Tibial nerve (tissue), 4 donors: ENCODE measurements around the gene SLC38A11. TPM values are rescaled to one million over a fixed set of nuclear protein-coding genes. Genes with fewer than 3 reads are reported as not detected.

Experiments used
- DNase-seq, 2 donors: peaks; one replicate each; pipeline ENCODE4 v3.0.0-alpha.2; 2019; ENCODE audit warnings: low spot score in 2 of 2
- H3K27ac ChIP-seq, 4 donors: fragments of 200-600 bp; sonication (generic) in 3 of 4; one replicate each; pipeline ENCODE4 v1.5.1; 2017 to 2019; ENCODE audit warnings: mild to moderate bottlenecking in 1 of 4
- H3K27me3 ChIP-seq, 2 donors: fragments of 200-600 bp; sonication (generic) in 1 of 2; one replicate each; pipeline versions ENCODE4 v1.5.1 to v1.6.0; 2017 to 2019
- H3K36me3 ChIP-seq, 3 donors: fragments of 200-600 bp; sonication (generic); one replicate each; pipeline ENCODE4 v1.5.1; 2018 to 2019
- H3K4me1 ChIP-seq, 4 donors: fragments of 200-600 bp; sonication (generic) in 3 of 4; one replicate each; pipeline ENCODE4 v1.5.1; 2017 to 2019
- H3K4me3 ChIP-seq, 4 donors: fragments of 200-600 bp; sonication (generic) in 3 of 4; one replicate each; pipeline ENCODE4 v1.5.1; 2017 to 2019; ENCODE audit warnings: mild to moderate bottlenecking in 1 of 4, moderate library complexity in 1 of 4
- H3K9me3 ChIP-seq, 4 donors: fragments of 200-600 bp; sonication (generic) in 3 of 4; one replicate each; pipeline ENCODE4 v1.5.1; 2017 to 2019
- EP300 ChIP-seq, 2 donors: sonication (generic); formaldehyde crosslinking; IDR thresholded peaks; one replicate each; pipeline ENCODE4 v1.6.1; 2017; ENCODE audit warnings: antibody characterized with exemption in 2 of 2, mild to moderate bottlenecking in 1 of 2
- POLR2A ChIP-seq, 2 donors: fragments of 450-650 bp; IDR thresholded peaks; one replicate each; pipeline ENCODE4 v1.6.1; 2017; ENCODE audit warnings: antibody characterized with exemption in 2 of 2, mild to moderate bottlenecking in 2 of 2, moderate library complexity in 2 of 2
- WGBS, 2 donors: methylation state at CpG; one replicate each; pipeline ENCODE4 v1.1.5; 2018; 5-methylcytosine and 5-hydroxymethylcytosine counted together
- total RNA-seq, 4 donors: library from RNA; depleted of rRNA; stranded (reverse); fragments of >200 nt; gene quantifications; one replicate each; pipeline ENCODE4 v1.1.0, GENCODE V29; 2016
- TF ChIP-seq, protein P1 (sequence below), 5 experiments: fragments of 200-600 bp in 3 of 5; fragments of 450-650 bp in 2 of 5; sonication (generic) in 3 of 5; IDR thresholded peaks; one replicate each; pipeline ENCODE4 v1.5.1; 2016 to 2019; ENCODE audit warnings: antibody characterized with exemption in 5 of 5, mild to moderate bottlenecking in 3 of 5, moderate library complexity in 2 of 5

The SLC38A11 gene
- total RNA-seq, 4 donors from 2014 or later: 1.5 to 4.3 (median 4.2) TPM; not detected in 1

DNA sequence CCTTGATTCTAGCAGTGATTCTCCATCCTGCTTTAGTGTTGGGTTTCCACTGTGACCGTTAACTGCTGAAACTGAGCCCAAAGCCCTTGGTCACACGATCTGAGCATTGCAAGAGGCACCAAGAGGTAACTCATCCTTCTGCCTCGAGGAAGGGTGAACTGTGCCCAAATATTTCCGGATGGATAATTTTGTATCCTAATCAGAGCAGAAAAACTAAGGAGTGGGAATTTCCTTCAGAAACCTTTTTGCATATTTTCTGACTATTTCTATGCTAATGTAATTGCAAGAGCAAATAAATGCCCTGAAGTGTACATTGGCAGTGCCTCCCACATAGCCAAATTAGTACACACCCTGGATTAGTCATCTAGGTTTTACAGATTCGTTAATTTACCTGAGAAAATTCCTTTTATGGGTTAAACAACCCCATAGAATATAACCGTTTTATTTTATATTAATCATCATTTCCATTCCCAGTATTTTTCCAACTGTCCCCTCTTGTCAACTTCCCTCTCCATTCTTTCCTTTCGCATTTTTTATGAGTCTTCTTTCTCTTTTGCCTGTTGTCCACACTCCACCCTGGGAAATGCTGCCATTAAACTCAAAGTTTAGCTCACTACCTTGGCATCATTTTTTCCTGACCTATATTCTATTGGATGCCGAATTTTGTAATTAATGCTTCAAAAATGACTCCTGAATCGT, 82.0 kb downstream of the SLC38A11 start:
- WGBS, 2 donors: 80 to 87% methylated on average over 9 of the region's 9 CpGs
- DNase-seq: no peak
- H3K4me1 ChIP-seq: peaks cover 0 to 12% (median 3%) of the 10 kb centered on the region in 4 donors
- H3K27ac ChIP-seq: no peak overlapping the region
- no peak overlapping the region for H3K4me3 ChIP-seq
- no peaks in the 10 kb centered on the region for H3K27me3 ChIP-seq
- TF ChIP-seq POLR2A (IDR thresholded peaks at IDR 0.05) (no peak), EP300 (IDR thresholded peaks at IDR 0.05) (no peak)
- TF ChIP-seq, protein P1, sequence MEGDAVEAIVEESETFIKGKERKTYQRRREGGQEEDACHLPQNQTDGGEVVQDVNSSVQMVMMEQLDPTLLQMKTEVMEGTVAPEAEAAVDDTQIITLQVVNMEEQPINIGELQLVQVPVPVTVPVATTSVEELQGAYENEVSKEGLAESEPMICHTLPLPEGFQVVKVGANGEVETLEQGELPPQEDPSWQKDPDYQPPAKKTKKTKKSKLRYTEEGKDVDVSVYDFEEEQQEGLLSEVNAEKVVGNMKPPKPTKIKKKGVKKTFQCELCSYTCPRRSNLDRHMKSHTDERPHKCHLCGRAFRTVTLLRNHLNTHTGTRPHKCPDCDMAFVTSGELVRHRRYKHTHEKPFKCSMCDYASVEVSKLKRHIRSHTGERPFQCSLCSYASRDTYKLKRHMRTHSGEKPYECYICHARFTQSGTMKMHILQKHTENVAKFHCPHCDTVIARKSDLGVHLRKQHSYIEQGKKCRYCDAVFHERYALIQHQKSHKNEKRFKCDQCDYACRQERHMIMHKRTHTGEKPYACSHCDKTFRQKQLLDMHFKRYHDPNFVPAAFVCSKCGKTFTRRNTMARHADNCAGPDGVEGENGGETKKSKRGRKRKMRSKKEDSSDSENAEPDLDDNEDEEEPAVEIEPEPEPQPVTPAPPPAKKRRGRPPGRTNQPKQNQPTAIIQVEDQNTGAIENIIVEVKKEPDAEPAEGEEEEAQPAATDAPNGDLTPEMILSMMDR (IDR thresholded peaks at IDR 0.05): no peak
- H3K36me3 ChIP-seq: no peaks in the 10 kb centered on the region
- H3K9me3 ChIP-seq: no peaks in the 10 kb centered on the region

DNA sequence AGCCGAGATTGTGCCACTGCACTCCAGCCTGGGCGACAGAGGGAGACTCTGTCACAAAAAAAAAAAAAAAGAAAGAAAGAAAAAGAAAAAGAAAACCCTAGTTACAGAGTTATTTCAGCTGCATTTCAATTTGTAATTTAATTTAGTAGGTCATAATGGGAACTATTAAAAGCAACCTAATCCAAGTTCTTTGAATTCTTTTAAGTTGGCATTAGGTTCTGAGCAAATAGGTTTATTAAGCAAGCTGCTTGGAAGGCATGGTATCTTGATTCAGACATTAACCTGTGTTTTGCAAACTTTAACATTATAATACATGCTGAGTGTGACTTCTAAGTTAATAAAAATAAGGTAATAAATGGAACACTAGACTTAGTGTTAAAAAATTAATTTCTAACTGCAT, 83.9 kb downstream of the SLC38A11 start:
- H3K4me3 ChIP-seq: no peak overlapping the region
- no peak overlapping the region for H3K27ac ChIP-seq
- 66 to 72% methylated on average over 2 of the region's 2 CpGs for WGBS, 2 donors
- H3K36me3 ChIP-seq: no peaks in the 10 kb centered on the region
- DNase-seq: no peak
- H3K4me1 ChIP-seq: peaks cover 0 to 13% (median 3%) of the 10 kb centered on the region in 4 donors
- TF ChIP-seq POLR2A (IDR thresholded peaks at IDR 0.05) (no peak), EP300 (IDR thresholded peaks at IDR 0.05) (no peak)
- TF ChIP-seq, protein P1 (IDR thresholded peaks at IDR 0.05): no peak
- no peaks in the 10 kb centered on the region for H3K9me3 ChIP-seq
- no peaks in the 10 kb centered on the region for H3K27me3 ChIP-seq

DNA sequence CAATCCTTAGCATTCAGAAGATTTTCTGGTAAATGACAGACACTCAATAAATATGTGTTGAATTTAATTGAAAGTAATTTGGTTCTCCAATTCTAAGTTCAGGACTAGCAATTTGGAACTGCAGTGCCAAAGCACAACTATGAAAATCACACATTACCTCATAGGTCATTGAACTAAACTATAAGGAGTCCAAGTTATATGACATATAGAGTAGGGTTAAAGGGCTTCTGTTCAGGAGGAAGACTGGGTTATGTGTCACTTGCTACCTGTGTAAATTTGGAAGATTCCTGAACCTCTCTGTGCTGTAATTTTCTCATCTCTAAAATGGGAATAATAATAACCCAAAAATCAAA, 85.9 kb downstream of the SLC38A11 start:
- no peaks in the 10 kb centered on the region for H3K27me3 ChIP-seq
- no peak overlapping the region for H3K27ac ChIP-seq
- H3K4me3 ChIP-seq: no peak overlapping the region
- no peak for TF ChIP-seq EP300 (IDR thresholded peaks at IDR 0.05)
- TF ChIP-seq, protein P1 (IDR thresholded peaks at IDR 0.05): no peak
- TF ChIP-seq POLR2A (IDR thresholded peaks at IDR 0.05): no peak
- DNase-seq: no peak
- no peaks in the 10 kb centered on the region for H3K36me3 ChIP-seq
- H3K9me3 ChIP-seq: no peaks in the 10 kb centered on the region
- peaks cover 0 to 13% (median 3%) of the 10 kb centered on the region in 4 donors for H3K4me1 ChIP-seq

DNA sequence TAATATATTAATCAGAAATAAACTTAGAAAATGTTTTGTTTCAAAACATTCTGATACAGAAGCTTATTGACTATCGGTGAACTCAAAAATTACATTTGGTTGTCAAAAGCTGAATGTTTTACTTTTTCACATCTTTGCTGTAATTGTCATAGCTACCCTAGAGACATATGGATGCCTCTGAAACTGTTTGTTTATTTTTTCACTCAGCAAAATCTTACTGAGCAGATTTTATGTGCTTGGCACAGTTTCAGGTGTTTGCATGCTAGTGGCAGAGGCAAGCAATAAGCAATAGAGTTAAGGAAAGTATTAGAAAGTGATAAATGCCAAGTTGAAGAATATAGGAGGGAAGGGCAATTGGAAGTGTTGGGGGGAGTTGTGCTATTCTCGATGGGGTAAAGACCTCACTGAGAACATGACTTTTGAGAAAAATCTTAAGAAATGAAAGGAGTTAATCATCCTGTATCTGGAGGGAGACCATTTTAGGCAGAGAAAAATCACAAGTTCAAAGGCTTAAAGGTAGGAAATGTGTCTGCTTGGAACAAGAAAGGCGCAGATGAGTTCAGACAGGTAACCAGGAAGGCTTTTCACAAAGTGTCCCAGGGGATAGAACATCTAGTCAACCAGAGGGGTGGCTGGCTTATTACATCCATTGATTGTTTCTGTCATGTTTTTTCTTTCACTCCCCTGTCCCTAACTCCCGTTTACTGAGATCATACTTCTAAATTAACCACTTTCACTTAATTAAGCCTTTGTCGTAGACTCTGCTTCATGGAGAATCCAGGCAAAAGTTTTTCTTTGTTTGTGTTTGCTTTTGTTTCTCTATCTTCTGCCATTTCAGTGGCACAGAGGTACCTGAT, 86.5 kb downstream of the SLC38A11 start:
- whole genome bisulfite sequencing, 2 donors: 75 to 76% methylated on average over 5 of the region's 5 CpGs
- Histone ChIP-seq H3K27ac (no peak overlapping the region), H3K9me3 (no peaks in the 10 kb centered on the region), H3K4me3 (no peak overlapping the region), H3K36me3 (no peaks in the 10 kb centered on the region), H3K4me1 (peaks cover 0 to 13% (median 3%) of the 10 kb centered on the region in 4 donors), H3K27me3 (no peaks in the 10 kb centered on the region)
- TF ChIP-seq, protein P1 (IDR thresholded peaks at IDR 0.05): no peak
- TF ChIP-seq EP300 (IDR thresholded peaks at IDR 0.05) (no peak), POLR2A (IDR thresholded peaks at IDR 0.05) (no peak)
- DNase-seq: no peak
